GM19035 (cell line): ENCODE measurements around the gene MUTYH.
"Not testable (repeated sequence)": the region's sequence is repeated elsewhere in the genome, so short reads cannot be mapped to it uniquely, and the experiment has no call there.

ENCODE experiments used
- ATAC-seq: cut with Tn5 transposase; IDR thresholded peaks from one replicate; pipeline ENCODE4 v1.9.1; 2021; ENCODE audit not compliant: unreplicated experiment

MUTYH gene

DNA sequence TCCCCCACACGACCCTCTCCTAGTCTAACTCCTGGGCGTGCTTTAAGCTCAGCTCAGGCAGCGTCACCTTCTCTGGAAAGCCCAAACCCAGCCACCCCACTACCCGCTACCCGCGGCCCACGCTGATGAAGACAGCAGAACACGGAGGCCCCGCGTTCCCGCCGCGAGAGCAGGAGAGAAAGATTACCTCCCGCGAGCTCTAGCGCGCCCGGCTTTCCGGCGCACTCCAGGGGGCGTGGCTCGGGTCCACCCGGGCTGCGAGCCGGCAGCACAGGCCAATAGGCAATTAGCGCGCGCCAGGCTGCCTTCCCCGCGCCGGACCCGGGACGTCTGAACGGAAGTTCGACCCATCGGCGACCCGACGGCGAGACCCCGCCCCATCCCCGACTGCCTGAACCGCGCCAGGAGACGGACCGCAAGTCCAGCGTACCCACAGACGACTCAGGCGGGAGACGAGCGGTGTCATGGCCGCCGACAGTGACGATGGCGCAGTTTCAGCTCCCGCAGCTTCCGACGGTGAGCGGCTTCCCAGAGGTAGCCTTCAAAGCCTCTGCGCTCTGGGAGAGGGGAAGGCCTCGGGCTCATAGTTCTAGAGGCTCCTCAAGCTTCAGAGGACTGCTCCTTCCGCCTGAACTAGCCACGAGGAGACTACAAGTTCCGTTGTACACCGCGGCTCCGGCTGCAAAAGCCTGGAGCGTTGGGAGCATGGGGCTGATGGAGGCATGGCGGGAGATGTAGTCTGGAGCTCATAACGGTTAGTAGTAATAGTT, at the start of gene MUTYH, which contains the start of gene TOE1:
MUTYH (minus strand) TSS at position 652 of the 770 bp plus-strand sequence. CDS start 5,935 bp downstream, outside the sequence.
TOE1 (plus strand) TSS at position 382 of the 770 bp plus-strand sequence; CDS start at position 465, 83 bp downstream.
- peak; percentile 82 for ATAC-seq

- no peak for ATAC-seq
Measured at GRCh38 chr1:45386219-45386618, 46.0 kb upstream of the MUTYH start.

DNA sequence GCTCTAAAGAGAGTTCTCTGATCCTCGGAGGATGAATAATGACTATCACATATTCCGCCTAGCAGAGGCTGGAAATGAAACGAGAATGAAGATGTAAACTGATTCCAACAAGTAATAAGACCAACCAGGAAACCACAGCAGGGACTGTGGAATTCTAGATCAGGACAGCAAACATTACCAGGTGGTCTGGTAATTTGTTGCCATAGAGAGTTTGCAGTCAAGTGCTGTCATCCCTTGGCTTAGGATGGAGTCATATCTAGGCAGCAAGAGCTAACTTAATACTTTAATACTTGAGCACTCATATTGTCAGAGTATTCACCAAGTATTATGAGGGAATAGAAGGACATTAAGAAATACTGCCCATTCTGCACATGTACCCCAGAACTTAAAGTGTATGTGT, 45.1 kb upstream of the MUTYH start:
- no peak for ATAC-seq

DNA sequence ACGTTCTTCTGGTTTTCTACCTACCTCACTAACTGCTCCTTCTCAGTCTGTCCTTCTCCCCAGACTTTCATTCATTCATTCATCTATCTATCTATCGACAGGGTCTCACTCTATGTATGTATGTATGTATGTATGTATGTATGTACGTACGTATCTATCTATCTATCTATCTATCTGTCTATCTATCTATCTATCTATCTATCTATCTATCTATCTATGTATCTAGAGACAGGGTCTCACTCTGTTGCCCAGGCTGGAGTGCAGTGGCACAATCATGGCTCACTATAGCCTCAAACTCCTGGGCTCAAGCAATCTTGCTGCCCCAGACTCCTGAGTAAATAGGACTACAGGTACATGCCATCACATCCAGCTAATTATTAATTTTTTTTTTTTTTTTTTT, 44.0 kb upstream of the MUTYH start:
- ATAC-seq = not testable (repeated sequence)

- no peak for ATAC-seq
Measured at GRCh38 chr1:45383191-45383590, 43.0 kb upstream of the MUTYH start.

- ATAC-seq = no peak
Measured at GRCh38 chr1:45381243-45381642, 41.0 kb upstream of the MUTYH start.

GRCh38 chr1:45380730-45381129, 40.5 kb upstream of the MUTYH start:
- ATAC-seq = no peak

DNA sequence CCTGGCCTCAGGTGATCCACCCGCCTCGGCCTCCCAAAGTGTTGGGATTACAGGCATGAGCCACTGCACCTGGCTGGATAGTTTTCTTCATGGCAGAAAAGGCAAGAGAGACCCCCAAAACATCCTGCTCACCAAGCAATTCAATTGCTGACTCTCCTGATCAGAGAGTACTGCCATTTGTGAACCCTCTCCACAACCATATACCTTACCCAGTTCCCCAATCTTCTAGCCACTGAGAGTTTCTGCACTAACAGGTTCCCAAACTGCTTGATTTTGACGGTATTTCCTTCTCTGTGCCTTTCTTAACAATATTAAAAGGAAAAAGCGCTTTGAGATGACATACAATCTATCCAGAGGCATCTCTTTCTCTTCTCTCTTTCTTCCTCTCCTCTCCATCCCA, 39.9 kb upstream of the MUTYH start:
- no peak for ATAC-seq

GRCh38 chr1:45379524-45379923, 39.3 kb upstream of the MUTYH start:
- ATAC-seq = no peak

- ATAC-seq = no peak
Measured at GRCh38 chr1:45378184-45378583, 37.9 kb upstream of the MUTYH start.

GRCh38 chr1:45375104-45376090, 35.2 kb upstream of the MUTYH start:
- no peak for ATAC-seq

GRCh38 chr1:45373573-45373972, 33.3 kb upstream of the MUTYH start:
- ATAC-seq = no peak

DNA sequence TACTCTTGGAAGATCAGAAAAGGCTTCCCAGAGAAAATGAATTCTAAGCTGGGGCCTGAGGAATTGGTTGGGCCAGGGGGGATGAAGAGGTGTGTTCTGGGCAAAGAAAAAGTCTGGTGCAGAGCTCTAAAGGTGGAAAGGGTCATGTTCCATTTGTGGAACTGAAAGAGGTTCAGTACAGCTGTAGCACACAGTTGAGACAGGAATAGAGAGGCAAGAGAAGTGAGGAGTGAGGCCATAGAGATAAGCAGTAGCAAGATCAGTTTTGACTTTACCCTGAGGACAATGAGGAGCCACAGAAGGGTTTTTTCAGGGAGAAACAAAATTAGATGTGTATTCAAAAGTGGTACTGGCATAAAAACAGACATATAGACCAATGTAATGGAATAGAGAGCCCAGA, 30.3 kb upstream of the MUTYH start:
- ATAC-seq = no peak

GRCh38 chr1:45365051-45365450, 24.8 kb upstream of the MUTYH start:
- peak; percentile 67 for ATAC-seq

DNA sequence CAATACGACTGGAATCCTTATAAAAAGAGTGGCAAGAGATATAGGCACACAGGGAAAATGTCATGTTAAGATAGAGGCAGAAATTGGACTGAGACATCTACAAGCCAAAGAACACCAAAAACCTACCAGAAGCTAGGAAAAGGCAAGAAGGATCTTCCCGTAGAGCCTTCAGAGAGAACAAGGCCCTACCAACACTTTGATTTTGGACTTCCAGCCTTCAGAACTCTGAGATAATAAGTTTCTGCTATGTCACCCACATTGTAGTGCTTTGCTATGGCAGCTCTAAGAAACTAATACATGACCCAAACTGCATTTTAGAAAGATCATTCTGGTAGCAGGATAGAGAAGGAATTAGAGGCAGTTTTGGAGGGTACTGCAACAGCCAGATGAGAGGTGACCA, 24.1 kb upstream of the MUTYH start:
- ATAC-seq = no peak

DNA sequence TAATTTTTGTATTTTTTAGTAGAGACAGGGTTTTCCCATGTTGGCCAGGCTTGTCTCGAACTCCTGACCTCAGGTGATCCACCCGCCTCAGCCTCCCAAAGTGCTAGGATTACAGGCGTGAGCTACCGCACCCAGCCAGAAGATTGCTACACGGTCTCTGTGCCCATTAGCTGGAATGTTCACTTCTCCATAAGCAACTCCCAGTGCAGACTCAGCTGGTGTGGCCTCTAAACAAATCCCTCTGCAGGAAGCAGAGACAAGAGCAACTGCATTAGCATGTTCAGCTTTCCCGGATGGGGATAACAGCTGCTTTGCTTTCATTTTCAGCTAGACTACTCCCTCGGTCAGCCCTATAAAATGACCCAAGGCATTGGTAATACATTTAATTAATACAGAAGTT, 20.7 kb upstream of the MUTYH start:
- ATAC-seq = not testable (repeated sequence)

DNA sequence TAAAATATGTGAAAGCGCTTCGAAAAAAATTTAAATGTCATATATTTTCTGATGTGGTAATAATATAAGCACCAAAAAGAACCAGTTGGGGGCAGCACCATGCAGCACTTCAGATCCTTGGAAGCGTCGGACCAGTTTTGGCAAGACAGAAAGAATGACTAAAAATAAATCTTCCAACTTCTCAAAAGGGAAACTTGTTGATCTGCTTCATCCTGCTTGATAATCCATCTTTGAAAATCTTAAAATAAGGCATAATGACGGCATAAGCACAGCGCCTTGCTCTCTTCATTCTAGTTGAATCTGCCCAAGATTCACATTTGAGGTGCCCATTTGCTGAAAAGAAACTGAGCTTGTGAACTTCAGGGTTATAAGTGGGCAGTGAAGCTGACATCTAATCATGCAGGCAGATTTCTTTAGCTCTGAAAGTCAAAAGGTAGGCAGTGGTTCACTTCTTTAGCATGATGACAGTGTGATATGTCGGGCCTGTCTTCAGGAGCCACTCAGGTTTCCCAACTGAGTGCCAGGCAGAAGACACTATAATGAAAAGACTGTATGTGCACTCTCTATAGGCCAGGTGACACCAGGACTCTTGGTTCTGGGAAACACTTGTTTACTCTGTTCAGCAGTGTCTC, 19.8 kb upstream of the MUTYH start:
- ATAC-seq = no peak

- no peak for ATAC-seq
Measured at GRCh38 chr1:45356186-45356585, 15.9 kb upstream of the MUTYH start.

DNA sequence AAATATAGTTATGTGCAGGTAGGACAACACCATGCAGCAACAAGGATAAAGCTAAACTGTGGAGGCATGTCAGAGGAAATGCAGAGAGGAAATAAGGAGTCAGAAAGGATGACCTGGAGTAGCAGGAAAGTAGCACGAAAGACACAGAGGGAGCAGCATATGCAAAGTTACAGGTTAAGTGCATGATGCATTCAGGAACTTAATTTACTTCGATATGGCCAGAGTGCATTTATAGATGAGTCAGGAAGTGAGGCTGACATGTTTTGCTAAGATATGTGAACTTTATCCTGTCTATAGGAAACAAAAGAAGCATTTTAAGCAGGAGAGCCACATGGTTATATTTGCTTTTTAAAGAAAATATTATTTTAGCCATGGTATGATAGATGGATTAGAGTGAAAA, 15.4 kb upstream of the MUTYH start:
- no peak for ATAC-seq

DNA sequence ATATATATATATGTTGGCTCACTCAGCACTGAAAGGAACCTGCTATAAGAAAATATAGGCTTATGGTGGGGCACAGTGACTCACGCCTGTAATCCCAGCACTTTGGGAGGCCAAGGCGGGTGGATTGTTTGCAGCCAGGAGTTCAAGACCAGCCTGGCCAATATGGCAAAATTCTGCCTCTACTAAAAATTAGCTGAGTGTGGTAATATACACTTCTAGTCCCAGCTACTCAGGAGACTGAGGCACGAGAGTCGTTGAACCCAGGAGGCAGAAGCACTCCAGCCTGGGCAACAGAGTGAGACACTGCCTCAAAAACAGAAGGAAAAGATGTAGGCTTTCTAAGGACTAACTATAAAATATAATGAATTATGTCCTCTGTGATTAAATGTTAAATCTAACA, 14.6 kb upstream of the MUTYH start:
- no peak for ATAC-seq

- ATAC-seq = no peak
Measured at GRCh38 chr1:45353685-45354084, 13.4 kb upstream of the MUTYH start.
